CD4-positive, alpha-beta T cell treated with Interleukin-4 for 1 hour (primary cell): ENCODE measurements around the gene HTR3E.
"Not testable (repeated sequence)": the region's sequence is repeated elsewhere in the genome, so short reads cannot be mapped to it uniquely, and the experiment has no call there.

Experiments used
- DNase-seq, 2 donors: peaks; one replicate each; pipeline ENCODE4 v3.0.0-alpha.2; 2020 to 2022

HTR3E gene

GRCh38 chr3:184116017-184116416, 19.2 kb downstream of the HTR3E start:
- no peak for DNase-seq

- no peak for DNase-seq
Observed at GRCh38 chr3:184117636-184118035, 20.8 kb downstream of the HTR3E start.

DNA sequence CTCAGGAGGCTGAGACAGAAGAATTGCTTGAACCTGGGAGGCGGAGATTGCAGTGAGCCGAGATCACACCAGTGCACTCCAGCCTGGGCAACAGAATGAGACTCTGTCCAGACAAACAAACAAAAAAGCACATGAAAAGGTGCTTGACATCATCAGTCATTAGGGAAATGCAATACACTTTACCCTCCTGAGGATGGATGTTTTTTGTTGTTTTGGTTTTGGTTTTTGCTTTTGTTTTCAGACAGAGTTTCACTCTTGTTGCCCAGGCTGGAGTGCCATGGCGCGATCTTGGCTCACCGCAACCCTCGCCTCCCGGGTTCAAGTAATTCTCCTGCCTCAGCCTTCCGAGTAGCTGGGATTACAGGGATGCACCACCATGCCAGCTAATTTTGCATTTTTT, 24.2 kb downstream of the HTR3E start:
- not testable (repeated sequence) for DNase-seq

GRCh38 chr3:184126006-184126405, 29.1 kb downstream of the HTR3E start:
- no peak for DNase-seq

DNA sequence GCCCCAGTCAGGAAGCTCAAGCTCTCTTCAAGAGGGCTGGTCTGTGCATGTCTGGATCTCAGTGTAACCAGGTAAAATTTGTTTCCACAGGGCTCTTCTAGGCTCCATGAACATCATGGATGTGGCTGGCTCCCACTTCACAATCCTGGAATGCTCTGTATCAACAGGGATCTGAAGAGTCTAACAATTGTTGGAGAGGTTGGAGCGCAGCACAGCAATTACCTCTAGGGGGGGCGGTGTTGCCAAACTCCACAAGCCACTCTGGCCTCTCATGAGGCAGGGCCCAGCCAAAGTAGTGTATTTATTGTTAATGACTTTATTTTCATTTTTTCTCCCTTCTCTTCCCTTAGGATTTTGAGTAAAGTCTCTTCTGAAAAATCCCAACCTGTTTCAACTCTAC, 32.1 kb downstream of the HTR3E start:
- no peak for DNase-seq

GRCh38 chr3:184132945-184133344, 36.1 kb downstream of the HTR3E start:
- DNase-seq, result no peak

DNA sequence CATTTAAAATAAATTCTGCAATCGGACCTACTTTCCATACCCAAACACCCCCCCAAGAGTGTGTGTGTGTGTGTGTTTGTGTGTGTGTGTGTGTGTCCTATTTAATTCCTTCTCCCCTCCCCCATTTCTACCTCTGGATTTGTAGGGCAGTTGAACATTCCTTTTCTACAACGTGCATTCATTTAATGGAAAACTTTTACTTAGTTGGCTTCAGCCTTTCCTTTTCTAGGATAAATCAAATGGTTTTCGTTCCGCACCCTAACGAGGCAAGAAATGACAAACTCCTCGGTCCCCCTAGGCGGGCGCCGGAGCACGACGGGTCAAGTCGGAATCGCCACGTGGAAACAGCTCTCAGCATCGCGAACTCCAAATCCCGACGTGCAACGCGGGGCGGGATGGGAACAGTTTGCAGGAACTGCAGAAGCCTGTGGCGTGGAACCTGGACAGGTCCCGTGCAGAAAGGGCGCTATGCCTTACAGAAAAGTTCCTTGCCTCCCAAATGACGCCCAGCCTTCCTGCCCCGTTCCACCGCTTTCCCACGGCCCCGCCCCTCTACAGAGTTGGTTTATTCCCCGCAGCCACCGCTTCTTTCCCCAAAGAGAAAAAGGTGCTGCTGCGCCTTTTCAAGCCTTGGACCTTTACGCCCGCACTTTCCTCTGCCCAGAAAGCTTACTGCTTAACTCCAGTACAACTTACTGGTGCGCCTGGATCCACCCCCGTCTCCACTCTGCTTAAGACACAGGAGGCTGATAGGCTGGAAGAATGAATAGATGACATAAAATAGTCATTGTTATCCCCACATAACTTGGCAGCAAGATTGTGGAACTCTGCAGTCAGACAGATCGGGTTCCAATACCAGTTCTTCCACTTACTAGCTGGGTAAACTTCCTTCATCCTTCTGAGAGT, 37.2 kb downstream of the HTR3E start:
- peak; percentile 48 to 50 for DNase-seq

GRCh38 chr3:184134746-184135148, 37.9 kb downstream of the HTR3E start:
- DNase-seq, result no peak

DNA sequence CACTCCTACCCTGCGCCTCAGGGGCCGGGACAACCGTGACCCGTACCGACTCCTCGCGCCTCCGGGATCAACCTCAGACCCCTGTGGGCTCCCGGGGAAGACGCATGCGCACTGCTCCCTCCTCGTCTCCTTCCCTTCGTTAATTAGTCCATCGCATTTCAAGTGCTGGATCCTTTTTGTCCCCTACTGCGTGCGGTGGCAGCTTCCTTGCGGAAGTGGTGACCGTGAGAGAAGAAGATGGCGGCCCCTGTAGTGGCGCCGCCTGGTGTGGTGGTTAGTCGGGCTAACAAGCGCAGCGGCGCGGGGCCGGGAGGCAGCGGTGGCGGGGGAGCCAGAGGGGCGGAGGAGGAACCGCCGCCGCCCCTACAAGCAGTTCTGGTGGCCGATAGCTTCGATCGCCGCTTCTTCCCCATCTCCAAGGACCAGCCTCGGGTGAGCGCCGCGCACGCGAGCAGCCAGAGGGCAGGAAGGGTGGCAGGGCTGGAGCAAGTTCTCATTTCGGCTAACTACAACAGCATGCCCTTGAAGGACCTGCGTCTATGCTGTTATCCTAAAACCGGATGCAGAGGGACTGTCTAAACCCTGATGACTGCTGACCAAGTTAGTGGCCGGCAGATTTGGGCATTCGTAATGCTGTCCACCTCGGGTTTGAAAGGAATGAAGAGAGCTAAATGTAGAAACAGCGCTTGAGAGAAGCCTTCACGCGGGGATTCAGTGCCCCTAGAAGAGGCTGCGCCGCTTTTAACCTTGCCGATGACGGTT, 38.5 kb downstream of the HTR3E start, which contains the start of gene EIF2B5:
EIF2B5 (plus strand) TSS at position 210 of the 762 bp plus-strand sequence; CDS start at position 238, 28 bp downstream.
- peak; percentile 91 to 92 for DNase-seq

DNA sequence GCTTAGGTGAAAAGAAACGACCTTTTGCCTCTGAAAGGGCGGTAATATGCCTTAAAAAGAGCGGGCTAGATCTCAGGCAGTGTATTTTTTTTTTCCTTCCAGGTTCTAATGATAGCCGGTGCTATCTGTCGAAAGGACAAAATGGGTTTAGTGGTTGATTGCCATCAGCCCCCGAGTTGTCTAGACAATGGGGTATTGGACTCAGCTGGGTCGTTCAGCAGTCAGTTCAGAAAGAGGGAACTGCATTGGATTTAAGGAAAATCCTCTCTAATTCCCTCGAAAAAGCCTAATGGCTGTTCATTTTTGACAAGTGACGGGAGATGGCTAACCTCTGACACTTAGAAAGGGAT, 39.0 kb downstream of the HTR3E start:
- DNase-seq, result no peak

DNA sequence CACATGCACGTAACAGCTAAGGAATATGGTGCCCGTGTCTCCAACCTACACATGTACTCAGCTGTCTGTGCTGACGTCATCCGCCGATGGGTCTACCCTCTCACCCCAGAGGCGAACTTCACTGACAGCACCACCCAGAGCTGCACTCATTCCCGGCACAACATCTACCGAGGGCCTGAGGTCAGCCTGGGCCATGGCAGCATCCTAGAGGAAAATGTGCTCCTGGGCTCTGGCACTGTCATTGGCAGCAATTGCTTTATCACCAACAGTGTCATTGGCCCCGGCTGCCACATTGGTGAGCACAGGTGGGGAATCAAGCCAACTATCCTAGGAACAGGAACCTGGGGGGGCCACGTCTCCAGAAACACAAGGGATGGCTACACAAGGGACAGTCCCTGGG, 43.6 kb downstream of the HTR3E start:
- no peak for DNase-seq

- no peak for DNase-seq
Observed at GRCh38 chr3:184142199-184142598, 45.3 kb downstream of the HTR3E start.

DNA sequence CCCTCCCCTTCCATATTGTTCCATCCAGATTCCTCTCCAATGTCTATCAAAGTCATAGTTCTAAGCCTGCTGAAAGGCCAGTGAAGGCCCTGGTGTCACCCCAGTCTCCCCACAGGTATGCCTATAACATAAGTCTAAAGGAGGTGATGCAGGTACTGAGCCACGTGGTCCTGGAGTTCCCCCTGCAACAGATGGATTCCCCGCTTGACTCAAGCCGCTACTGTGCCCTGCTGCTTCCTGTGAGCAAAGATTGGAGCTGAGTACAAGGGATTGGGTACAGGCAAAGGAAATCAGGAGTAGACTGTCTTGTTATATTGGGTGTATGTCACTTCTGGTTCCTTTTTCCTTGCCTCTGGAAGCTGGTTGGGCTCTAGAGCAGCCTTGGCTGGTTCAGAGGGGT, 46.5 kb downstream of the HTR3E start:
- DNase-seq, result no peak

DNA sequence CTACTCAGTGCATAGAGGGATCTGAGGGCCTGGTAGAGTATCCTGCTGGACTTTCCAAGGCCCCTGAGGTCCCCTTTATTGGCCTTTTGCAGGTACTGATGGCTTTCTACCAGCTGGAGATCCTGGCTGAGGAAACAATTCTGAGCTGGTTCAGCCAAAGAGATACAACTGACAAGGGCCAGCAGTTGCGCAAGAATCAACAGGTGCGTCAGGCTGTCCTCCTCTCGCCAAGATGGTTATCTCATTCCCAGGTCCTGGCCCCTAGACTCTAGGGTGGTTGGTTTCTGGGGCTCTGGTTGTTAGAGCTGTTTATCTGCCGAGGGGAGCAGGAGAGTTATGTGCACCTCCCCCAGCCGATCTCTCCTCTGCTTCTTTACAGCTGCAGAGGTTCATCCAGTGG, 47.6 kb downstream of the HTR3E start:
- DNase-seq, result no peak

DNA sequence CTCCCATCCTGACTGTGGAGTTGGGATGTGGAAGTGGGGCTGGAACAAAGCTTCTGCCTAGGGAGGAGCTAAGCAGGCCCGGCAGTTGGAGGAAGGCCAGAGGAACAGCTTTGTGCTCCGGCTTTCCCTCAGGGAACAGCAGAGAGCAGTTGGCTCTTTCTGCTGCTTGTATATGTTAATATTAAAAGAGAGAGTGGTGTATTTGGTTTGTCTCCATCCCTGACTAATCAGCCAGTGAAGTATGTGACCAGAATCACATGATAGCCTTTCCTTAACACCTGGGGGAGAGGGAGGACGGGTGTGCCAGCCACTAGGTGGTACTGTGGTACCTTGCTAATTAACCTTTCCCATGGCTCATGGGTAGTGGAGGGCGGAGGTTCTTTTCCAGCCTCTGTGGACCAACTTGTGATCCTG, 48.3 kb downstream of the HTR3E start:
- peak; percentile 41 to 42 for DNase-seq

- DNase-seq, result no peak
Observed at GRCh38 chr3:184145751-184146270, 48.9 kb downstream of the HTR3E start.

- DNase-seq, result no peak
Observed at GRCh38 chr3:184148076-184148475, 51.2 kb downstream of the HTR3E start.

GRCh38 chr3:184149123-184149522, 52.3 kb downstream of the HTR3E start:
- DNase-seq, result no peak

DNA sequence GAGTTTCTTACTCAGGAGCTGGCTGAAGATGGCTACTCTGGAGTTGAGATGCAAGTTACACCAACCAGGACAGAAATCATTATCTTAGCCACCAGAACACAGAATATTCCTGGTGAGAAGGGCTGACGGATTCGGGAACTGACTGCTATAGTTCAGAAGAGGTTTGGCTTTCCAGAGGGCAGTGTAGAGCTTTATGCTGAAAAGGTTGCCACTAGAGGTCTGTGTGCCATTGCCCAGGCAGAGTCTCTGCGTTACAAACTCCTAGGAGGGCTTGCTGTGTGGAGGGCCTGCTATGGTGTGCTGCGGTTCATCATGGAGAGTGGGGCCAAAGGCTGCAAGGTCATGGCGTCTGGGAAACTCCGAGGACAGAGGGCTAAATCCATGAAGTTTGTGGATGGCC, 52.9 kb downstream of the HTR3E start:
- DNase-seq, result not testable (repeated sequence)

DNA sequence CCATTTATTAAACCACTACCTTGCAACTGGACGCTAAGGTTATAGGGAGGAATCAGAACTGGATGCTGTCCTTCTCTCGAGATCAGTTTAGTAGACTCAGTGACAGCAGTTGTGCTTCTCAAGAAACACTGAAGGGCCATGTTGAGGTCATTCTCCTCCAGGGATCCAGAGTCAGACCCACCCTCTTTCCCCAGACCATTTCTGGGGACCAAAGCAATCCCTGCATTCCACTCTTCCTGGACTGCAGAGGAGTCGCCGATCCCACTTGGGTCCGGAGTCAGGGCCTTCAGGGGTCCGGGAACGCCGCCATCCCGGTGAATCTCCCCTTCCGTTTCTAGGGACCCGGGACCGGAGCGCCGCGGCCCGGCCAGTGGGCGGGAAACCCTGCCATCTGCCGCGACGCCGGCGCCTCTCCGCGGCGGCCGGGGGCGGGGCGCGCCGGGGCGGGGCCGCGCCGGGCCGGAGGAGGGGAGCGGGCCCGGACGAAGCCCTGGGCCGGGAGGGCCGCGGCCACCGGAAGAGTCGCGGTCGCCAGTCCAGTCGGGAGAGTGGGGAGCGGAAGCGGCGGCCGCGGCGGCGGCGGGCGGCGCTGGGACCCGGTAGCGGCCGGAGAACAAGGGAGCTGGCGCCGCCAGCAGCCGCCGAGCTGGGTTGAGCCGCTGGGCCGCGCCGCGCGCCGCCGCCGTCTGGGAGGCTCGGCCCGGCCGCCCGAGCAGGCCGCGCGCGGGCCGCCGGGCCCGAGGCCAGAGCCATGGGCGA, 58.2 kb downstream of the HTR3E start, which contains the start of gene DVL3:
DVL3 (plus strand) TSS at position 493 of the 759 bp plus-strand sequence; CDS start at position 752, 259 bp downstream.
- peak; percentile 41 to 53 for DNase-seq

GRCh38 chr3:184155644-184156521, 59.0 kb downstream of the HTR3E start:
- peak; percentile 27 to 34 for DNase-seq

GRCh38 chr3:184156522-184156955, 59.7 kb downstream of the HTR3E start:
- DNase-seq, result no peak
